ENCODE measurements around the gene POU3F4. TPM values are rescaled to one million over a fixed set of nuclear protein-coding genes. Genes with fewer than 3 reads are reported as not detected.

POU3F4 gene
- total RNA-seq (under 1 TPM in 3 of 4 donors, not detected in 1; 0.28 to 0.71 (median 0.33) TPM), polyA plus RNA-seq (under 1 TPM in 1 of 3 donors, not detected in 2; 0.06 TPM)

DNA sequence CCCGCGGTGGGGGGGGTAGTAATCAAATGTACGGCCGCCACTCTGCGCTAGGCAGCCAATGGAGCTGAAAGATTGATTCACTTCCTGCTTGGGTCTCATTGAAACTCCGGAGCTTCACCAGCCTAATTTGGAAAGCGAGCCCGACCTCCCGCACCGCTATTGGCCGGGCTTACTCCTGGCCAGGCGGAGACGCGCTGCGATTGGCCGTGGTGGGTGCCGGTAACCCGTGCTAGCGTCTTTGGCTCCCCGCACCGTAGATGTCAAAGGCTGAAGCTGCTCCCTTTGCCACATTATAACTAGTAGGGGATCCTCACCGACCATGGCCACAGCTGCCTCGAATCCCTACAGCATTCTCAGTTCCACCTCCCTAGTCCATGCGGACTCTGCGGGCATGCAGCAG is at the start of gene POU3F4:
Gene POU3F4, plus strand, starts transcription at position 285 of the 400 bp plus-strand sequence. Its CDS starts 35 bp downstream, at position 320.
- peak; percentile 76 for DNase-seq
- peaks cover 0 to 51% (median 27%) of the 10 kb centered on the region in 3 donors for H3K27me3 ChIP-seq
- intact Hi-C loops (cut with DNase I) = loop anchor here (5.0 kb wide), 1 partner anchor 129 kb away; no protein-coding TSS in a partner anchor
- peak within 1 kb of the TSS in 3 of 4 donors; percentile 20 to 63 (median 39) for H3K27ac ChIP-seq
- no peak for TF ChIP-seq POLR2A (IDR thresholded peaks at IDR 0.05)
- TF ChIP-seq EP300 (IDR thresholded peaks at IDR 0.05) = no peak
- TF ChIP-seq POLR2AphosphoS5 (IDR thresholded peaks at IDR 0.05) = no peak
- TF ChIP-seq, protein P1, sequence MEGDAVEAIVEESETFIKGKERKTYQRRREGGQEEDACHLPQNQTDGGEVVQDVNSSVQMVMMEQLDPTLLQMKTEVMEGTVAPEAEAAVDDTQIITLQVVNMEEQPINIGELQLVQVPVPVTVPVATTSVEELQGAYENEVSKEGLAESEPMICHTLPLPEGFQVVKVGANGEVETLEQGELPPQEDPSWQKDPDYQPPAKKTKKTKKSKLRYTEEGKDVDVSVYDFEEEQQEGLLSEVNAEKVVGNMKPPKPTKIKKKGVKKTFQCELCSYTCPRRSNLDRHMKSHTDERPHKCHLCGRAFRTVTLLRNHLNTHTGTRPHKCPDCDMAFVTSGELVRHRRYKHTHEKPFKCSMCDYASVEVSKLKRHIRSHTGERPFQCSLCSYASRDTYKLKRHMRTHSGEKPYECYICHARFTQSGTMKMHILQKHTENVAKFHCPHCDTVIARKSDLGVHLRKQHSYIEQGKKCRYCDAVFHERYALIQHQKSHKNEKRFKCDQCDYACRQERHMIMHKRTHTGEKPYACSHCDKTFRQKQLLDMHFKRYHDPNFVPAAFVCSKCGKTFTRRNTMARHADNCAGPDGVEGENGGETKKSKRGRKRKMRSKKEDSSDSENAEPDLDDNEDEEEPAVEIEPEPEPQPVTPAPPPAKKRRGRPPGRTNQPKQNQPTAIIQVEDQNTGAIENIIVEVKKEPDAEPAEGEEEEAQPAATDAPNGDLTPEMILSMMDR (IDR thresholded peaks at IDR 0.05) = no peak
- H3K4me1 ChIP-seq = no peaks in the 10 kb centered on the region
- 6 to 25% methylated on average over 25 of the region's 25 CpGs for WGBS, 2 donors
- no peaks in the 10 kb centered on the region for H3K36me3 ChIP-seq
- no peaks in the 10 kb centered on the region for H3K9me3 ChIP-seq
- H3K4me3 ChIP-seq = peak within 1 kb of the TSS; percentile 14 to 42 (median 22)

DNA sequence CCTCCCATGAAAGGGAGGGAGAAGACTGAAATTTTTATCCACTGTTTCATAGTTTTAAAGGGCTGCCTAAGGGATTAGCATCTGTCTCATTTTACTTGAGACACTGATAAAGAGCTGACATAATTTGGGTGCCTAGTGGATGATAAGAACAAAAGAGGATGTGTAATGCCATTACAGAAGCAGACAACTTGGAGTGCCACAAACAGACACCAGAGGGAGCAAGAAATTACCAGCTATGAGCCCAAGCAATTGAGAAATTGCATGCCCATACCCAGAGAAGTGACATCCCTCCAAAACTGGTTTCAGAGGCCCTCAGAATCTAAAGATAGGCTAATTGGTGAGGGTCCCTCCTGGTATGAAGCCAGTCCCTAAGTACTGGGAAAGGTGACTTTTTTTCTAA is 38.5 kb upstream of the POU3F4 start:
- no peak overlapping the region for H3K4me3 ChIP-seq
- DNase-seq = no peak
- intact Hi-C loops (cut with DNase I) = loop anchor here (2.0 kb wide), 1 partner anchor 165 kb away; no protein-coding TSS in a partner anchor

DNA sequence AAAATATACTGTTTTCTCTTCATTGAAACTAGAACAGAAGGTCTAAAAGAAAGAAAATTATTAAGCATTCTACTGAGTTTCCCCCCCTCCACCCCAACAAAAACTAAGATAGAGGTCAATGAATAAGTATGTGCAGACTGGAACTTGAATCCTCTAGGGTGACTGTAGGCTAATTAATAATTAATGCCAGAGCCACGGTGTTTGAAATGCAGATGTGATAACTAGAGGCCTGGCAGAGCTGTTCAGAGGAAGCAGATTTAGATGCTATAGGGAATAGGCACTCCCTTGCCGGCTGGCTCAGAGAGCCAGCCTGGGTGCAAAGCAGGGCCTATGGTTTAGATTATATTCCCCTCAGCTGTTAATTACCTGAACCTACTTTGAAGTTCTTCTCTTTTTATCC is 12.2 kb upstream of the POU3F4 start:
- H3K27ac ChIP-seq = no peak overlapping the region
- no peaks in the 10 kb centered on the region for H3K36me3 ChIP-seq
- intact Hi-C loops (cut with DNase I) = no loop called here
- no peak overlapping the region for H3K4me3 ChIP-seq
- WGBS, 2 donors = 36 to 42% methylated on average over 2 of the region's 2 CpGs
- H3K4me1 ChIP-seq = no peaks in the 10 kb centered on the region
- H3K9me3 ChIP-seq = no peaks in the 10 kb centered on the region
- DNase-seq = no peak
- TF ChIP-seq POLR2AphosphoS5 (IDR thresholded peaks at IDR 0.05) (no peak), EP300 (IDR thresholded peaks at IDR 0.05) (no peak), POLR2A (IDR thresholded peaks at IDR 0.05) (no peak)
- TF ChIP-seq, protein P1 (IDR thresholded peaks at IDR 0.05) = no peak
- peaks cover 0 to 11% (median 0%) of the 10 kb centered on the region in 3 donors for H3K27me3 ChIP-seq

More for the DNA sequence above, 38.5 kb upstream of the POU3F4 start:
- Histone ChIP-seq H3K27ac (no peak overlapping the region), H3K36me3 (no peaks in the 10 kb centered on the region), H3K27me3 (no peaks in the 10 kb centered on the region), H3K9me3 (no peaks in the 10 kb centered on the region), H3K4me1 (no peaks in the 10 kb centered on the region)
- TF ChIP-seq, protein P1 (IDR thresholded peaks at IDR 0.05) = peak in 1 of 4 experiments; percentile 24
- no peak for TF ChIP-seq EP300 (IDR thresholded peaks at IDR 0.05)

DNA sequence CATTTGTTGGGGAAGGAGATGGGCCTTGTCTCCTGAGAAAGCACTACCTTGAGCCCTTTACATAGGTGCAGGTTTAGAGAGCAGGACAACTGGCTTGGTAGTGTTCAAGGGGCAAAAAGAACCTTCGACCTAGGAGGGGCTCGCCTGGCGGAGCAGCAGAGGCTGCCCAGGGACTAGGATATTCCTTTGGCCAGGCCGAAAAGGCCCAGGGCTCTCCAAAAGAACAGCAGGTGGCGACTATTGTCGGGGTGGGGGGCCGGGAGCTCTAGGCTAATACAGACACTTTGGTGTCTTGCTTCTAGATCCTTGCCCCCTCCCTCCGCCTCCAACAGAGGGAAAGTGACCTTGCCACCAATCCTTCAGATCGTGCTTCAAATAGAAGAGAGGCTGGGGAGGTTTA is 7.1 kb upstream of the POU3F4 start:
- DNase-seq = no peak
- Histone ChIP-seq H3K4me1 (no peaks in the 10 kb centered on the region), H3K4me3 (no peak overlapping the region), H3K36me3 (no peaks in the 10 kb centered on the region), H3K9me3 (no peaks in the 10 kb centered on the region), H3K27me3 (peaks cover 0 to 14% (median 11%) of the 10 kb centered on the region in 3 donors), H3K27ac (no peak overlapping the region)
- WGBS, 2 donors = 23 to 30% methylated on average over 9 of the region's 9 CpGs
- TF ChIP-seq POLR2AphosphoS5 (IDR thresholded peaks at IDR 0.05) = no peak
- TF ChIP-seq, protein P1 (IDR thresholded peaks at IDR 0.05) = no peak
- no peak for TF ChIP-seq POLR2A (IDR thresholded peaks at IDR 0.05)
- no peak for TF ChIP-seq EP300 (IDR thresholded peaks at IDR 0.05)
- intact Hi-C loops (cut with DNase I) = no loop called here

DNA sequence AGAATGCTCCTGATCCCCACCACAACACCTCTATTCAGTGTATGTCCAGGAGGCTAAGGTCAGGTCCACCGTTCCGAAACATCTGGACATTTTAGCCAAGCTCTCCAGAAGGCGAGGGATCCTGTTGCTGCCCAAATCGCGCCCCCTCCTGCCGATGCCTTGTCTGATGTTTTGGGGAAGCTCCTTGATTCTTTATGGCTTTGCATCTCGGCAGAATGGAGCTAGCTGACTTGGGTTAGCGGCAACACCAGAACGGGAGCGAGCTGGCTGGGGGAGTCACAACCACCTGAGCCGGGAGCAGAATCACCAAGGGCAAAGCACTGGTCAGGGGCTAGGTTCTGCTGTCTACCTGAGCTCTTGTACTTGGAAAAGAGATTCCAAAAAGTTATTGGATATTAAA is 6.6 kb upstream of the POU3F4 start:
- Histone ChIP-seq H3K4me1 (no peaks in the 10 kb centered on the region), H3K27me3 (peaks cover 0 to 14% (median 11%) of the 10 kb centered on the region in 3 donors), H3K27ac (no peak overlapping the region), H3K36me3 (no peaks in the 10 kb centered on the region), H3K4me3 (no peak overlapping the region), H3K9me3 (no peaks in the 10 kb centered on the region)
- TF ChIP-seq, protein P1 (IDR thresholded peaks at IDR 0.05) = no peak
- TF ChIP-seq POLR2A (IDR thresholded peaks at IDR 0.05) = no peak
- no peak for TF ChIP-seq EP300 (IDR thresholded peaks at IDR 0.05)
- no peak for TF ChIP-seq POLR2AphosphoS5 (IDR thresholded peaks at IDR 0.05)
- WGBS, 2 donors = 14 to 22% methylated on average over 11 of the region's 11 CpGs
- DNase-seq = no peak
- intact Hi-C loops (cut with DNase I) = no loop called here
